GM10266 (cell line): ENCODE measurements around the gene LDLRAD4.

ENCODE experiments used
- DNase-seq: peaks from one replicate; pipeline ENCODE4 v3.0.0; 2012; ENCODE audit errors: extremely low spot score
- CTCF ChIP-seq: IDR thresholded peaks from 2 replicates; pipeline ENCODE4 v1.5.1; 2012; ENCODE audit warnings: mild to moderate bottlenecking, low read depth; ENCODE audit not compliant: control insufficient read depth, insufficient read depth; ENCODE audit errors: missing control alignments

LDLRAD4 gene

GRCh38 chr18:13530879-13531387, 312.4 kb downstream of the LDLRAD4 start:
- no peak for DNase-seq
- TF ChIP-seq CTCF: peak; percentile 64

- TF ChIP-seq CTCF: no peak
- DNase-seq: no peak
These were observed 313.2 kb downstream of the LDLRAD4 start for GRCh38 chr18:13531681-13532325.

- TF ChIP-seq CTCF: no peak
- no peak for DNase-seq
These were observed 314.0 kb downstream of the LDLRAD4 start for GRCh38 chr18:13532406-13533075.

- DNase-seq: no peak
- TF ChIP-seq CTCF: no peak
These were observed 316.1 kb downstream of the LDLRAD4 start for GRCh38 chr18:13534631-13535030.

GRCh38 chr18:13536578-13536977, 318.0 kb downstream of the LDLRAD4 start:
- no peak for DNase-seq
- no peak for TF ChIP-seq CTCF

GRCh38 chr18:13537022-13537780, 318.6 kb downstream of the LDLRAD4 start:
- no peak for TF ChIP-seq CTCF
- DNase-seq: no peak
